H9 (cell line): ENCODE data around the gene SYT2. TPM values are rescaled to one million over a fixed set of nuclear protein-coding genes. Genes with fewer than 3 reads are reported as not detected.

ENCODE experiments used
- DNase-seq: peaks from one replicate; pipeline ENCODE4 v3.0.0-alpha.2; 2017
- H2AFZ ChIP-seq: one replicate; pipeline ENCODE4 v1.6.1; 2013; ENCODE audit warnings: mild to moderate bottlenecking, low read length, control low read depth, moderate library complexity
- H2AK5ac ChIP-seq: 2 replicates; pipeline ENCODE4 v1.6.1; 2013; ENCODE audit warnings: low read length, control low read depth, mixed read lengths; ENCODE audit not compliant: insufficient read length
- H2BK120ac ChIP-seq: one replicate; pipeline ENCODE4 v1.6.1; 2013; ENCODE audit warnings: low read depth, mild to moderate bottlenecking, low read length, control low read depth, inconsistent platforms; ENCODE audit not compliant: poor library complexity, severe bottlenecking
- H2BK12ac ChIP-seq: 2 replicates; pipeline ENCODE4 v1.6.1; 2013; ENCODE audit warnings: low read length, control low read depth, mixed read lengths, low read depth; ENCODE audit not compliant: insufficient read length
- H2BK15ac ChIP-seq: 2 replicates; pipeline ENCODE4 v1.6.1; 2013; ENCODE audit warnings: low read depth, low read length, control low read depth
- H2BK20ac ChIP-seq: one replicate; pipeline ENCODE4 v1.6.1; 2013; ENCODE audit warnings: low read depth, mild to moderate bottlenecking, low read length, control low read depth, inconsistent platforms; ENCODE audit not compliant: poor library complexity, severe bottlenecking
- H2BK5ac ChIP-seq: 2 replicates; pipeline ENCODE4 v1.6.1; 2013; ENCODE audit warnings: low read length, control low read depth, mixed read lengths; ENCODE audit not compliant: insufficient read length
- H3K14ac ChIP-seq: 2 replicates; pipeline ENCODE4 v1.6.1; 2013; ENCODE audit warnings: low read length, control low read depth; ENCODE audit not compliant: insufficient read depth
- H3K18ac ChIP-seq: 2 replicates; pipeline ENCODE4 v1.6.1; 2013; ENCODE audit warnings: low read depth, mild to moderate bottlenecking, mixed read lengths, low read length, control low read depth; ENCODE audit not compliant: insufficient read length
- H3K23ac ChIP-seq: 2 replicates; pipeline ENCODE4 v1.6.1; 2013; ENCODE audit warnings: low read length, control low read depth, mixed read lengths, low read depth; ENCODE audit not compliant: insufficient read length
- H3K23me2 ChIP-seq: 2 replicates; pipeline ENCODE4 v1.6.1; 2013; ENCODE audit warnings: low read depth, mild to moderate bottlenecking, mixed read lengths, low read length, control low read depth; ENCODE audit not compliant: insufficient read length, poor library complexity, severe bottlenecking
- H3K27ac ChIP-seq: 2 replicates; pipeline ENCODE4 v1.5.1; 2013; ENCODE audit warnings: low read length, control low read depth, mixed read lengths, low read depth; ENCODE audit not compliant: insufficient read length
- H3K27me3 ChIP-seq: 2 replicates; pipeline ENCODE4 v1.6.1; 2013; ENCODE audit warnings: low read length, control low read depth, inconsistent platforms; ENCODE audit not compliant: insufficient read depth
- H3K4ac ChIP-seq: 2 replicates; pipeline ENCODE4 v1.6.1; 2013; ENCODE audit warnings: low read depth, mild to moderate bottlenecking, control low read depth, inconsistent platforms, low read length, moderate library complexity
- H3K4me1 ChIP-seq: 2 replicates; pipeline ENCODE4 v1.6.1; 2013; ENCODE audit warnings: low read length, control low read depth, inconsistent platforms; ENCODE audit not compliant: insufficient read depth
- H3K4me2 ChIP-seq: 2 replicates; pipeline ENCODE4 v1.6.1; 2013; ENCODE audit warnings: low read length, control low read depth, mixed read lengths; ENCODE audit not compliant: insufficient read length, insufficient read depth
- H3K56ac ChIP-seq: 2 replicates; pipeline ENCODE4 v1.6.1; 2013; ENCODE audit warnings: low read depth, mild to moderate bottlenecking, mixed read lengths, low read length, control low read depth; ENCODE audit not compliant: insufficient read length
- H3K79me1 ChIP-seq: 2 replicates; pipeline ENCODE4 v1.6.1; 2013; ENCODE audit warnings: low read depth, mild to moderate bottlenecking, moderate library complexity, low read length, control low read depth, inconsistent platforms; ENCODE audit not compliant: insufficient read depth, poor library complexity, severe bottlenecking
- H3K79me2 ChIP-seq: 2 replicates; pipeline ENCODE4 v1.6.1; 2013; ENCODE audit warnings: low read length, control low read depth, inconsistent platforms; ENCODE audit not compliant: insufficient read depth
- H3K9ac ChIP-seq: 2 replicates; pipeline ENCODE4 v1.6.1; 2013; ENCODE audit warnings: low read length, control low read depth, mixed read lengths; ENCODE audit not compliant: insufficient read length; ENCODE audit errors: extremely low read depth
- H3K9me3 ChIP-seq: one replicate; pipeline ENCODE4 v1.6.1; 2013; ENCODE audit warnings: low read depth, low read length, inconsistent platforms; ENCODE audit not compliant: control insufficient read depth
- H3T11ph ChIP-seq: one replicate; pipeline ENCODE4 v1.6.1; 2013; ENCODE audit warnings: mild to moderate bottlenecking, low read length, control low read depth, inconsistent platforms
- H4K20me1 ChIP-seq: one replicate; pipeline ENCODE4 v1.6.1; 2013; ENCODE audit not compliant: control insufficient read depth, insufficient read length, insufficient read depth
- H4K5ac ChIP-seq: 2 replicates; pipeline ENCODE4 v1.6.1; 2013; ENCODE audit warnings: low read depth, mild to moderate bottlenecking, mixed read lengths, low read length, control low read depth; ENCODE audit not compliant: insufficient read length
- H4K8ac ChIP-seq: replicated peaks from 2 replicates; pipeline ENCODE4 v1.6.1; 2013; ENCODE audit warnings: low read length, control low read depth, mixed read lengths, low read depth; ENCODE audit not compliant: insufficient read length
- H4K91ac ChIP-seq: 2 replicates; pipeline ENCODE4 v1.6.1; 2013; ENCODE audit warnings: low read depth, mild to moderate bottlenecking, moderate library complexity, mixed read lengths, low read length, control low read depth; ENCODE audit not compliant: insufficient read length
- H3K27ac Mint-ChIP-seq, 3 experiments: 2 replicates in 2 of 3; 3 replicates in 1 of 3; pipeline ENCODE4 v1.8.0; 2020 to 2021; ENCODE audit warnings: mixed read lengths in 3 of 3, mild to moderate bottlenecking in 1 of 3, moderate library complexity in 1 of 3
- H3K27me3 Mint-ChIP-seq: 2 replicates; pipeline ENCODE4 v1.8.0; 2021; ENCODE audit warnings: low read depth, mild to moderate bottlenecking, moderate library complexity, mixed read lengths
- H3K36me3 Mint-ChIP-seq, 3 experiments: 2 replicates in 2 of 3; 3 replicates in 1 of 3; pipeline ENCODE4 v1.8.0; 2020 to 2021; ENCODE audit warnings: low read depth in 3 of 3, mixed read lengths in 3 of 3; ENCODE audit not compliant: insufficient read depth in 1 of 3
- H3K4me1 Mint-ChIP-seq, 2 experiments: 2 replicates each; pipeline ENCODE4 v1.8.0; 2020; ENCODE audit warnings: mixed read lengths in 2 of 2
- H3K4me3 Mint-ChIP-seq, 2 experiments: 2 replicates in 1 of 2; 3 replicates in 1 of 2; pipeline ENCODE4 v1.8.0; 2020 to 2021; ENCODE audit warnings: mild to moderate bottlenecking in 2 of 2, mixed read lengths in 2 of 2, moderate library complexity in 1 of 2
- H3K9me3 Mint-ChIP-seq, 2 experiments: 2 replicates in 1 of 2; 3 replicates in 1 of 2; pipeline ENCODE4 v1.8.0; 2020; ENCODE audit warnings: mild to moderate bottlenecking in 2 of 2, mixed read lengths in 2 of 2, moderate library complexity in 1 of 2
- CTCF ChIP-seq: fragments of 200-600 bp; sonication (generic); conservative IDR thresholded peaks from 3 replicates; pipeline ENCODE4 v1.8.0; 2021; ENCODE audit warnings: antibody characterized with exemption, mild to moderate bottlenecking
- WGBS: extraction: QIAGEN DNeasy Blood & Tissue Kit; methylation state at CpG from one replicate; pipeline ENCODE4 v1.1.7; 2013; ENCODE audit warnings: missing lambda C conversion rate, low lambda C conversion rate, mixed read lengths; ENCODE audit not compliant: insufficient read length; ENCODE audit errors: extremely low coverage; 5-methylcytosine and 5-hydroxymethylcytosine counted together
- total RNA-seq: library from RNA; stranded (reverse); gene quantifications from 2 replicates; pipeline ENCODE4 v1.2.1, GENCODE V29; 2021

SYT2 gene
- total RNA-seq, 1 experiment from 2014 or later, result 3.3 TPM

DNA sequence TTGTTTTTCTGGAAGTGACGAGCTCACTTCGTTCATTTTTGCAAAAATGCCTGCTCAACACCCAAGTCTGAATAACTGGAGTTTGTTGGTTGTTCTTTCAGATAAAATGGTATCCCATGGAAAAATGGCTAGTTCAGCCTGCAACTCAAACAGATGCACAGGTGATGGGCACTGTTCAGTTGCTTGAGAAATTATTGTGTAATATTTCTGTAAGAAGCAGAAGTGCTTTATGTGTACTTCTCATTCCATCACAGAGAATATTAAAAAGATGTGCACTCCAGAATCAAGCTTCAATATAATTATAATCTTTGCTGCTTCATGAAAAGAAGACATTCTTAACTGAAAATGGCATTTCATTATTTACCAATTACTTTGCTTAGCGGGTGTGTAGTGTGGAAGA is 9.1 kb downstream of the SYT2 start:
- Histone ChIP-seq H3K23ac (no peak overlapping the region), H2BK120ac (no peak overlapping the region), H3K14ac (no peak overlapping the region), H3K4me1 (no peaks in the 10 kb centered on the region), H3K9me3 (no peaks in the 10 kb centered on the region), H2AK5ac (no peak overlapping the region), H4K5ac (no peak overlapping the region), H3K79me2 (no peaks in the 10 kb centered on the region), H3T11ph (no peak overlapping the region), H4K91ac (no peak overlapping the region), H2AFZ (no peak overlapping the region), H3K23me2 (no peaks in the 10 kb centered on the region), H3K27ac (no peak overlapping the region), H3K27me3 (no peaks in the 10 kb centered on the region), H3K18ac (no peak overlapping the region), H3K4me2 (no peak overlapping the region), H3K4ac (no peak overlapping the region), H2BK20ac (no peak overlapping the region), H4K20me1 (no peaks in the 10 kb centered on the region), H2BK15ac (no peak overlapping the region), H3K56ac (no peak overlapping the region), H4K8ac (no peak overlapping the region), H2BK5ac (no peak overlapping the region), H3K79me1 (no peaks in the 10 kb centered on the region), H2BK12ac (no peak overlapping the region), H3K9ac (no peak overlapping the region)
- Mint-ChIP-seq H3K27ac (no peak overlapping the region), H3K36me3 (no peaks in the 10 kb centered on the region; a peak in 1 of 7 replicates), H3K9me3 (no peaks in the 10 kb centered on the region), H3K4me3 (no peak overlapping the region), H3K4me1 (peaks cover 7 to 38% of the 10 kb centered on the region in 2 experiments; a peak in 3 of 4 replicates), H3K27me3 (peaks cover 7% of the 10 kb centered on the region)
- no peak for TF ChIP-seq CTCF
- WGBS, result no CpG with 5 or more reads among the region's 3 CpGs
- DNase-seq, result no peak
